Subcutaneous abdominal adipose tissue (tissue), 5 donors: ENCODE data around the gene C17orf75.
"Not testable (repeated sequence)": the region's sequence is repeated elsewhere in the genome, so short reads cannot be mapped to it uniquely, and the experiment has no call there.

ENCODE experiments used
- H3K27ac ChIP-seq: one replicate; pipeline ENCODE4 v1.7.0; 2013; ENCODE audit warnings: low read depth, mild to moderate bottlenecking, inconsistent platforms, low read length, moderate library complexity
- H3K27me3 ChIP-seq, 5 donors: one replicate each; pipeline ENCODE4 v1.7.0; 2013; ENCODE audit warnings: low read length in 5 of 5, inconsistent platforms in 1 of 5; ENCODE audit not compliant: control insufficient read depth in 5 of 5, insufficient read depth in 4 of 5
- H3K36me3 ChIP-seq, 5 donors: one replicate each; pipeline ENCODE4 v1.7.0; 2013; ENCODE audit warnings: low read length in 5 of 5; ENCODE audit not compliant: control insufficient read depth in 5 of 5, insufficient read depth in 5 of 5
- H3K4me1 ChIP-seq, 5 donors: one replicate each; pipeline ENCODE4 v1.7.0; 2013; ENCODE audit warnings: low read length in 5 of 5, mild to moderate bottlenecking in 3 of 5, moderate library complexity in 1 of 5; ENCODE audit not compliant: control insufficient read depth in 5 of 5, insufficient read depth in 5 of 5
- H3K4me3 ChIP-seq, 5 donors: one replicate each; pipeline ENCODE4 v1.7.0; 2013; ENCODE audit warnings: low read length in 5 of 5, low read depth in 1 of 5
- H3K9ac ChIP-seq, 5 donors: one replicate each; pipeline ENCODE4 v1.7.0; 2013; ENCODE audit warnings: low read length in 5 of 5, mild to moderate bottlenecking in 4 of 5, moderate library complexity in 3 of 5
- H3K9me3 ChIP-seq, 5 donors: one replicate each; pipeline ENCODE4 v1.7.0; 2013; ENCODE audit warnings: low read length in 5 of 5; ENCODE audit not compliant: control insufficient read depth in 5 of 5
- donor health status: healthy.
- donor health status: healthy.
- donor health status: healthy.
- donor health status: healthy.
- donor health status: healthy.

Gene C17orf75

GRCh38 chr17:32327911-32328310, 14.1 kb downstream of the C17orf75 start:
- Histone ChIP-seq H3K4me1 (peaks cover 2 to 10% (median 9%) of the 10 kb centered on the region in 5 donors), H3K27me3 (no peaks in the 10 kb centered on the region), H3K27ac (no peak overlapping the region), H3K9me3 (no peaks in the 10 kb centered on the region), H3K36me3 (peaks cover 0 to 2% (median 0%) of the 10 kb centered on the region in 5 donors), H3K4me3 (no peak overlapping the region), H3K9ac (no peak overlapping the region)

- H3K9me3 ChIP-seq = no peaks in the 10 kb centered on the region
- H3K4me3 ChIP-seq = peak overlapping the region in 3 of 5 donors; percentile 43 to 60 (median 50)
- no peaks in the 10 kb centered on the region for H3K36me3 ChIP-seq
- H3K27ac ChIP-seq = no peak overlapping the region
- H3K9ac ChIP-seq = peak overlapping the region in 4 of 5 donors; percentile 23 to 64 (median 49)
- peaks cover 2 to 10% (median 9%) of the 10 kb centered on the region in 5 donors for H3K4me1 ChIP-seq
- H3K27me3 ChIP-seq = no peaks in the 10 kb centered on the region
Measured at GRCh38 chr17:32323811-32324491, 18.0 kb downstream of the C17orf75 start.

- H3K9me3 ChIP-seq = no peaks in the 10 kb centered on the region
- no peak overlapping the region for H3K9ac ChIP-seq
- peaks cover 2 to 10% (median 9%) of the 10 kb centered on the region in 5 donors for H3K4me1 ChIP-seq
- no peak overlapping the region for H3K27ac ChIP-seq
- no peak overlapping the region for H3K4me3 ChIP-seq
- H3K36me3 ChIP-seq = no peaks in the 10 kb centered on the region
- H3K27me3 ChIP-seq = no peaks in the 10 kb centered on the region
Measured at GRCh38 chr17:32323046-32323445, 18.9 kb downstream of the C17orf75 start.

GRCh38 chr17:32320847-32321246, 21.1 kb downstream of the C17orf75 start:
- no peak overlapping the region for H3K27ac ChIP-seq
- H3K4me3 ChIP-seq = no peak overlapping the region
- H3K4me1 ChIP-seq = peaks cover 2 to 10% (median 9%) of the 10 kb centered on the region in 5 donors
- no peaks in the 10 kb centered on the region for H3K9me3 ChIP-seq
- H3K27me3 ChIP-seq = no peaks in the 10 kb centered on the region
- H3K36me3 ChIP-seq = no peaks in the 10 kb centered on the region
- no peak overlapping the region for H3K9ac ChIP-seq

DNA sequence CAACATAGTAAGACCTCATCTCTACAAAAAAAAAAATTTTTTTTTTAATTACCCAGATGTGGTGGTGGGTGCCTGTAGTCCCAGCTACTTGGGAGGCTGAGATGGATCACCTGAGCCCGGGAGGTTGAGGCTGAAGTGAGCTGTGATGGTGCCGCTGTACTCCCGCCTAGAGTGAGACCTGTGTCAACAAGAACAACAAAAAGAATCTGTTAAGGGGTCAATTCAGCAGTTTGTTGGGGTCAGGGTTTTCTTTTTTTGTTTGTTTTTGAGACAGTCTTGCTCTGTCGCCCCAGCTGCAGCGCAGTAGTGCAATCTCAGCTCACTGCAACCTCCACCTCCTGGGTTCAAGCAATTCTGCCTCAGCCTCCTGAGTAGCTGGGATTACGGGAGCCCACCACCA, 21.9 kb downstream of the C17orf75 start:
- not testable (repeated sequence) for H3K27ac ChIP-seq, H3K9ac ChIP-seq, H3K36me3 ChIP-seq, H3K9me3 ChIP-seq, H3K4me3 ChIP-seq, H3K27me3 ChIP-seq
- H3K4me1 ChIP-seq = peaks cover 2 to 10% (median 9%) of the 10 kb centered on the region in 5 donors

DNA sequence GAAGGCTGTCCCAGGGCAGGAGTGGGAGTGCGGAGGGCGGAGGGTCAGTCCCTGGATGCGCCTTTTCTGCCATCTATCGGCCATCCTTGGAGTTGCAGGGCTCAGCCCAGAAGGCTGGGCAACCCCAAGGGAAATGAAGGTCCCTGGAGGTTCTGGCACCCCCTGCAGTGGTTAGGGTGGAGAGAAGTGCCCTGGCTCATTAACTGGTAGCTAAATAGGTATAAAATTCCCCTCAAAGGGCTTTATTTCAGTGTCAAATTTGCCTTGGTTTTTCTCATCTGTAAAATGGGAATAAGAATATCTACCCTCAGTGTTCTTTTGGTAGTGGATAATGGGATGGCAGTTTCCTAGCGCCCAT, 22.4 kb downstream of the C17orf75 start:
- H3K4me3 ChIP-seq = peak overlapping the region in 3 of 5 donors; percentile 13 to 40 (median 17)
- H3K9me3 ChIP-seq = no peaks in the 10 kb centered on the region
- H3K4me1 ChIP-seq = peaks cover 2 to 10% (median 8%) of the 10 kb centered on the region in 5 donors
- H3K9ac ChIP-seq = no peak overlapping the region
- H3K36me3 ChIP-seq = no peaks in the 10 kb centered on the region
- no peak overlapping the region for H3K27ac ChIP-seq
- H3K27me3 ChIP-seq = peaks cover 0 to 3% (median 0%) of the 10 kb centered on the region in 5 donors

DNA sequence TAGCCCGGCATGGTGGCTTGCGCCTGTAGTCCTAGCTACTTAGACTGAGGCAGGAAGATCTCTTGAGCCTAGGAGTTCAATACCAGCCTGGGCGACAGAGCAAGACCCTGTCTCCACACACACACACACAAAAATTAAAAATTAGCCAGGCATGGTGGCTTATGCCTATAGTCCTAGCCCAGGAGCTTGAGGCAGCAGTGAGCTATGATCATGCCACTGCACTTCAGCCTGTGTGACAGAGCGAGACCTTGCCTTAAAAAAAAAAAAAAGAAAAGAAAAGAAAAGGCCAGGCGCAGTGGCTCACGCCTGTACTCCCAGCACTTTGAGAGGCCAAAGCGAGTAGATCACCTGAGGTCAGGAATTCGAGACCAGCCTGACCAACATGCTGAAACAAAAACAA, 23.9 kb downstream of the C17orf75 start:
- Histone ChIP-seq H3K27ac (no peak overlapping the region), H3K9me3 (no peaks in the 10 kb centered on the region), H3K36me3 (no peaks in the 10 kb centered on the region), H3K4me3 (no peak overlapping the region), H3K4me1 (no peaks in the 10 kb centered on the region), H3K9ac (no peak overlapping the region), H3K27me3 (peaks cover 0 to 3% (median 0%) of the 10 kb centered on the region in 5 donors)

GRCh38 chr17:32317353-32317752, 24.6 kb downstream of the C17orf75 start:
- H3K27ac ChIP-seq = no peak overlapping the region

GRCh38 chr17:32316653-32317052, 25.3 kb downstream of the C17orf75 start:
- not testable (repeated sequence) for H3K27ac ChIP-seq, H3K4me3 ChIP-seq, H3K36me3 ChIP-seq, H3K4me1 ChIP-seq, H3K9me3 ChIP-seq, H3K9ac ChIP-seq, H3K27me3 ChIP-seq

More at GRCh38 chr17:32317353-32317752, 24.6 kb downstream of the C17orf75 start:
- Histone ChIP-seq H3K9ac (no peak overlapping the region), H3K4me3 (no peak overlapping the region), H3K27me3 (peaks cover 0 to 3% (median 0%) of the 10 kb centered on the region in 5 donors), H3K36me3 (no peaks in the 10 kb centered on the region), H3K9me3 (no peaks in the 10 kb centered on the region), H3K4me1 (no peaks in the 10 kb centered on the region)

DNA sequence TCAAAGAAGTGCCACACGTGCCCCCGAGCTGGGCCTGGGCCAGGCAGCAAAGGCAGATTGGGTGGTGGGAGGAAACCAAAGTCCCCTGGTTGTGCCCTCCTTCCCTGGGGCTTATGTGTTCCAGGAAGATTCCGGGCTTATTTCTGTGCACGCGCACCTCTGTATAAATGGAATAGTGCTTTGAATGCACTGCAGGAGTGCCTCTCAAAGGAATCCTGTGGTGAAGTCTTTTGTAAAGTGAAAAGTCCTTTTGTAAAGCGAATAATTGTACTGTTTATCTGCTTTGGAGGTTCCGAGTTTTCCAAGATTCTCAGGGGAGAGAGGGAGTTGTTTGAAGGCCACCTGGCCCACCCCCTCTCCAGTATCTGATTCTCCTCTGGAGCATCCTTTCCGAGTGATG, 26.8 kb downstream of the C17orf75 start:
- Histone ChIP-seq H3K27ac (no peak overlapping the region), H3K36me3 (no peaks in the 10 kb centered on the region), H3K4me1 (peaks cover 0 to 8% (median 7%) of the 10 kb centered on the region in 5 donors), H3K27me3 (peaks cover 0 to 3% (median 0%) of the 10 kb centered on the region in 5 donors), H3K9me3 (no peaks in the 10 kb centered on the region), H3K4me3 (no peak overlapping the region), H3K9ac (no peak overlapping the region)
